GM12874 (cell line): ENCODE results near the gene PTTG1IP.

Source experiments
- TF ChIP-seq, protein P1 (sequence below): IDR thresholded peaks from 2 replicates; pipeline ENCODE4 v1.5.1; 2011; ENCODE audit warnings: low read depth, mild to moderate bottlenecking, control low read depth, low read length, moderate library complexity; ENCODE audit not compliant: insufficient read depth

PTTG1IP gene

DNA sequence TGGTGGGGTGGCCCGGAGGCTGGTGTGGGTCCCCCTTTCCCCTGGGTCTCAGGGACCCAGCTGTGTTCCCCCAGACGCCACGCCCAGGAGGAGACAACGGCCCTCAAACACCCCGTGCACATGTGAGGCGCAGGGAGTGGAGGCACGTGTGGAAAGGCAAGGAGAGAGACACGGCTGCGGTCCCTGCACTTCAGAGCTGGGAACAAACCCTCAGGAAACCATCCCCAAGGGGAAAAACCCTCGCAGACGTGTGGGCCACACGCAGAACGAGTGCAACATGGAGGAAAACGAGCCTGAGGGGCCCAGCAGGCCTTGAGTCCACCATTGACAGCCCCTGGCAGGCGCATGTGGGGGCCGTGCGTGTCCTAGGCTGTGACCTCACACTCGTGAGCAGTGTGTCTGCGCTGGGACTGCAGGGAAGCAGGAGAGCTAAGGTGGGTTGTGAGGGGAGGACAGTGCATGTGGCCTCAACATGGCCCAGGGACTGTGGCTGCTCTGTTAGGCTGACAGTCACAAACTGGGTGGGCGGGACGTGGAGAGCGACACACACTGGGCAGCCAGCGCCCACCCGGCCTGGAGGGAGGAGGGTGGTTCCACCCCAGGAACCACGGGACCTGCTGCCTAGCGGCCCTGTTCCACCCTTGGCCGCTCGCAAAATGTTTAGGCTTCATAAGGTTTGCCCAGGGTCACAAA lies 27.2 kb upstream of the PTTG1IP start:
- TF ChIP-seq, protein P1, sequence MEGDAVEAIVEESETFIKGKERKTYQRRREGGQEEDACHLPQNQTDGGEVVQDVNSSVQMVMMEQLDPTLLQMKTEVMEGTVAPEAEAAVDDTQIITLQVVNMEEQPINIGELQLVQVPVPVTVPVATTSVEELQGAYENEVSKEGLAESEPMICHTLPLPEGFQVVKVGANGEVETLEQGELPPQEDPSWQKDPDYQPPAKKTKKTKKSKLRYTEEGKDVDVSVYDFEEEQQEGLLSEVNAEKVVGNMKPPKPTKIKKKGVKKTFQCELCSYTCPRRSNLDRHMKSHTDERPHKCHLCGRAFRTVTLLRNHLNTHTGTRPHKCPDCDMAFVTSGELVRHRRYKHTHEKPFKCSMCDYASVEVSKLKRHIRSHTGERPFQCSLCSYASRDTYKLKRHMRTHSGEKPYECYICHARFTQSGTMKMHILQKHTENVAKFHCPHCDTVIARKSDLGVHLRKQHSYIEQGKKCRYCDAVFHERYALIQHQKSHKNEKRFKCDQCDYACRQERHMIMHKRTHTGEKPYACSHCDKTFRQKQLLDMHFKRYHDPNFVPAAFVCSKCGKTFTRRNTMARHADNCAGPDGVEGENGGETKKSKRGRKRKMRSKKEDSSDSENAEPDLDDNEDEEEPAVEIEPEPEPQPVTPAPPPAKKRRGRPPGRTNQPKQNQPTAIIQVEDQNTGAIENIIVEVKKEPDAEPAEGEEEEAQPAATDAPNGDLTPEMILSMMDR, result no peak

DNA sequence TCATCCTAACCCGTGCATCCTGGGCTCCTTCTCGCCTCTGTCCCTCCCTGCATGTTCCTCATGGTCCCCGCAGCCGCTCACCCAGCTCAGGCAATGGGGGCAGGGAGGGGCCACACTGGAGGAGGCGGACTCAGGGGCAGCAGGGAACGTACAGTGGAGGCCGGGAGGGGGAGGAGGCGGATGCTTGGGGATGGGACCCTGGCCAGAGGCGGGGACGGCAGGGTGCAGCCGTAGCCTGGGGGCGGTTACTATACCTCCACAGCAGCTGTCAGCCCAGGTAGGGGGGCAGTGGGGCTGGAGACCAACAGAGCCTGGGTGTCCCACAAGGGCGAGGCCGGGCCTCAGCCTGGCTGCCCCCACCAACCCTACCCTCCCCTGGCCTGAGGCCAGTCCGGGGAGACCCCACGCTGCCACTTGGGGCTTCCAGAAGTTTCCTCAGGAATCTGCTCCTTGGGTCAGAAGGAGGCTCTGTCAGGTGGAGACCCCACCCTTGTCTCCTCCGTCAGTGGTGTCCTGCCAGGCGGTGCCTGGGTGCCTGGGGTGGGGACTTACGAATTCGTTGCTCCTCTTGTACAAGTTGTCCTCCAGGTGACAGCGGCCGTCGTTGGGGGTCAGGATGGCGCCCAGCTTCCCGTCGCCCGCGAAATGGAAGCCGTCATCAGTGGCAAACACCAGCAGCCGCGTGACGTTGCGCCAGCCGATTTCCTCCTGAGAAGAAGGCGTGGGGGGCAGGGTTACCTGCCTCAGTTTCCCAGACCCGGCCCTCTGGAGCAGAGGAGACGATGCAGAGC lies 26.5 kb upstream of the PTTG1IP start:
- TF ChIP-seq, protein P1, result no peak

DNA sequence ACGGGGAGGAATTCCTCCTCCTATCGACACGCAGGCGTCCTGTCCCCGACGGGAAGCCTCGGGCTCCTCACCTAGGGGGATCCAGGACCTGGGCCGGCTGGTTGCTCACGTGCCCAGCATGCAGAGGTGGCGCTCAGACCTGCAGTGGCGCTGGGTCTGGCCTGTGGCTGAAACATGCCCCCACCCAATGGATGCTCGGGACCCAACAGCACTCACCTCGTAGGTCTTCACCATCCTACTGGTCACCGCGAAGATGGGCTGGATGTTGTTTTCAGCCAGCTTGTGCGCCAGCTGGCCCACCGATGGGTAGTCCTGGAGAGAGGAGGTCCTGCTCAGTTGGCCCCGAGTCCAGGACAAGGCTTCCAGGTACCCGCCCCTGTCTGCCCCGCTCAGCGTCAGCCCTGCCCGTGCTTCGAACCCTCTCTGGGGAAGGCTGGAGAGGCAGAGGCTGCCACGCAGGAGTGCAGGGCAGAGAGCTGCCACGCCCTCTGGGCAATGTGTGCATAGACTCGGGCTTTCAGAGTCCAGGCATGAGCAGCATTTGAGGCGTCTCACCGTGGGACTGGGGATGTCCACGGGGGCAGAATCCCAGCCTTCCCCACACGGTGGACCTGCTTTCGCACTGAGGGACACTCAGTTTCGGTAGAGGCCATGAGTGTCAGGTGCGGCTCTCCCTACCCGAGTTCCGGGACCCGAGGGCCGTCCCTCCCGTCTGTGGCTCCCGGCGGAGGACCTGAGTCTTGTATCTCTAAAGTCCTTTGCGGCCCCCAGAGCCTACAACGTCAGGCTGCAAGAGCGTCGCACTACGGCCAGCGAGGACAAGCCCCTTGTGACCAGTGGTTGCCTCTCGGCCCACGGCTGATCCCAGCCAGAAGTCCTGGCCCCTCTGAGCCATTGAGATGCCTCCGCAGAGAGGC lies 25.6 kb upstream of the PTTG1IP start:
- TF ChIP-seq, protein P1, result no peak

DNA sequence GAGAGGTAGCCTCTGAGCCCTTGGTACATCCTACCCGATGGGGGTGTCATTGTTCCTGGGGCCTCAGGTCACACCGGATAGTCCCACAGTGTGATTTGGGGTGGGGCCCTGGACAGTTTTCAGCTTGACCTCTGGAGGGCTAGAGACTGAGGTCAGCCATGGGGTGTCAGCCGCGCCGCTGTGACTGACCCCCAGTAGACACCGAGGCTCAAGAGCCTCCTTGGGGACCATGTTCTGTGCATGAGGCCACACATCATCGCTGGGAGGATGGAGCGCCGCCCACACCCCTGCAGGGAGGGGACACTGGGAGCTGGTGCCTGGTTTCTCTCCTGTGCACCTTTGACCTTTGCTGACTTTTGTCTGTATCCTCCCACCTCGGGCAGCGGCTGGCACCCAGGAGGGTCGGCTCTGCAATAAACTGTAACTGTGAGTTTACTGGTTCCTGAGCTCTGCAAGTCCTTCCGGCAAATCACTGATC lies 24.6 kb upstream of the PTTG1IP start:
- TF ChIP-seq, protein P1, result no peak

DNA sequence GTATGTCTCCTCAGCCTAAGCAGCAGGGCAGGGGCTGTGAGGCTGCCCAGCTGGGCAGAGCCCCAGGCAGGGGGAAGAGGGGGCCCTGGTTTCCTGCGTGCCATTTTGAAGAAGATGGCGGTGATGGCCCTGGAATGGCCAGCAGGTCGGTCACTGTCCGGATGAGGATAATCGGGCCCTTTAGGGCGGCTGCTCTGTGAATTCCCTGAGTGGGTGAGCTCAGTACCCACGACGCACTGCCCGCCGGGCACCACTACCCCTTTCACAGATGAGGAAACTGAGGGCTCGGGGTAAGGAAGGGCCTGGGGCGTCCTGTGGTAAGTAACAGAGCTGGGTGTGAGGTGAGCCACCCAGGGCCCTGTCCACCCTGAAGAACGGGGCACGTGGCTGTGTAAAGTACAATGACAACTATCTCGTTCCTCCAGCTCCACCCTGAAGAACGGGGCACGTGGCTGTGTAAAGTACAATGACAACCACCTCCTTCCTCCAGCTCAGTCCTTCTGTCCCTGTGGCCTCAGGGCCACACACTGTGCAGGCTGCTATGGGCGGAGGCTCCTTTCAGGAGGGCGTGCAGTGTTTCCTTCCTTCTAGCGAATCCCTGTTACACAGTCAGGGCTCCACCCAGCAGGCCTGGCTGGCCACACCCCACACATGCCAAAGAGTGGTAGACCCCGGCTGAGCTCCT lies 24.0 kb upstream of the PTTG1IP start:
- TF ChIP-seq, protein P1, result no peak

DNA sequence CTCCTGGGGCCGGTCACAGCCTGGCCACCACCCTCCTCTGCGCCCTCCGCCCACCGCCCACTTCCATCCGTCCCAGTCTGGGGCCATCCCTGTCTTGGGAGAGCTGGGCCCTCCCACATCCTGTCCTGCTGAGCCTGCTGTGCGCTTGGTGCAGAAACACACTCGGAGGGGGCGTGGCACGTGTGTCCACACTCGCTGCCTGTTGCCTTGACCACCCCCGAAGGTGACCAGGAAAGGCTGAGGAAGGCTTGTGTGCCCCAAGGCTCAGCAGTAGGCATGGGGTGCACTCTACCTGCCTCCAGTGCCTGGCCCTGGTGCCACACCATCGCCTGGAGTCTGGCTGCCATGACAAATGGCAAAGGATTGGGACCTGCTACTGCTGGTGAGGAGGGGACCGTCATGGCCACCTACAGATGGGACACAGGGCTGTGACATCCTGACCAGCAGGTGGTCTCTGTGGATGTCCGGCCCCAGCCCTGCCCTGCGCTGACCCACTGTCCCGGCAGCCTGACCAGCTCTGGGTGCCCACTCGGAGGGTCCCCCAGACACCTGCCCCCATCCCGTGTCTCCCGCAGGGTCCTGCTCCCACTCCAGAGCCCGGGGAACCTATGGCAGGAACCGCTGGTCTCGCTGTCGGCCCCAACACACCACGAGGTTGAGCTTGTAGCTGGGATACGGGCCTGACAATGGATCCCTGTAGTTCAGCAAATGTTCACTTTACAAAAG lies 23.2 kb upstream of the PTTG1IP start:
- TF ChIP-seq, protein P1, result no peak
